Measurements from ENCODE around the gene UCHL5. TPM values are rescaled to one million over a fixed set of nuclear protein-coding genes. Genes with fewer than 3 reads are reported as not detected.

Gene UCHL5
- total and polyA plus RNA-seq, 2 experiments from 2014 or later, result 42.5 to 67.1 TPM

- no peaks in the 10 kb centered on the region for H3K9me3 Mint-ChIP-seq
- peaks cover 8% of the 10 kb centered on the region; the same call in 2 of the 3 replicates for H3K36me3 Mint-ChIP-seq (ENCODE audit: low read depth)
- no peak for TF ChIP-seq CREB1 (CRISPR knock-in tag; IDR thresholded peaks at IDR 0.05; ENCODE audit: low read depth)
- TF ChIP-seq NANOG (IDR thresholded peaks at IDR 0.05; ENCODE audit: borderline replicate concordance), result no peak
- no peak for TF ChIP-seq POLR2AphosphoS5 (IDR thresholded peaks at IDR 0.05; ENCODE audit: low read depth)
- no peak for TF ChIP-seq JUNB (IDR thresholded peaks at IDR 0.05; ENCODE audit: unreplicated experiment)
- TF ChIP-seq STAT1 (IDR thresholded peaks at IDR 0.05; ENCODE audit: unreplicated experiment), result no peak
- TF ChIP-seq ZNF331 (CRISPR knock-in tag; IDR thresholded peaks at IDR 0.05; ENCODE audit: low read depth), result no peak
- TF ChIP-seq, protein P1, sequence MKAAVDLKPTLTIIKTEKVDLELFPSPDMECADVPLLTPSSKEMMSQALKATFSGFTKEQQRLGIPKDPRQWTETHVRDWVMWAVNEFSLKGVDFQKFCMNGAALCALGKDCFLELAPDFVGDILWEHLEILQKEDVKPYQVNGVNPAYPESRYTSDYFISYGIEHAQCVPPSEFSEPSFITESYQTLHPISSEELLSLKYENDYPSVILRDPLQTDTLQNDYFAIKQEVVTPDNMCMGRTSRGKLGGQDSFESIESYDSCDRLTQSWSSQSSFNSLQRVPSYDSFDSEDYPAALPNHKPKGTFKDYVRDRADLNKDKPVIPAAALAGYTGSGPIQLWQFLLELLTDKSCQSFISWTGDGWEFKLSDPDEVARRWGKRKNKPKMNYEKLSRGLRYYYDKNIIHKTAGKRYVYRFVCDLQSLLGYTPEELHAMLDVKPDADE (IDR thresholded peaks at IDR 0.05), result no peak
- TF ChIP-seq ZNF114 (CRISPR knock-in tag; IDR thresholded peaks at IDR 0.05), result no peak
- TF ChIP-seq, protein P2, sequence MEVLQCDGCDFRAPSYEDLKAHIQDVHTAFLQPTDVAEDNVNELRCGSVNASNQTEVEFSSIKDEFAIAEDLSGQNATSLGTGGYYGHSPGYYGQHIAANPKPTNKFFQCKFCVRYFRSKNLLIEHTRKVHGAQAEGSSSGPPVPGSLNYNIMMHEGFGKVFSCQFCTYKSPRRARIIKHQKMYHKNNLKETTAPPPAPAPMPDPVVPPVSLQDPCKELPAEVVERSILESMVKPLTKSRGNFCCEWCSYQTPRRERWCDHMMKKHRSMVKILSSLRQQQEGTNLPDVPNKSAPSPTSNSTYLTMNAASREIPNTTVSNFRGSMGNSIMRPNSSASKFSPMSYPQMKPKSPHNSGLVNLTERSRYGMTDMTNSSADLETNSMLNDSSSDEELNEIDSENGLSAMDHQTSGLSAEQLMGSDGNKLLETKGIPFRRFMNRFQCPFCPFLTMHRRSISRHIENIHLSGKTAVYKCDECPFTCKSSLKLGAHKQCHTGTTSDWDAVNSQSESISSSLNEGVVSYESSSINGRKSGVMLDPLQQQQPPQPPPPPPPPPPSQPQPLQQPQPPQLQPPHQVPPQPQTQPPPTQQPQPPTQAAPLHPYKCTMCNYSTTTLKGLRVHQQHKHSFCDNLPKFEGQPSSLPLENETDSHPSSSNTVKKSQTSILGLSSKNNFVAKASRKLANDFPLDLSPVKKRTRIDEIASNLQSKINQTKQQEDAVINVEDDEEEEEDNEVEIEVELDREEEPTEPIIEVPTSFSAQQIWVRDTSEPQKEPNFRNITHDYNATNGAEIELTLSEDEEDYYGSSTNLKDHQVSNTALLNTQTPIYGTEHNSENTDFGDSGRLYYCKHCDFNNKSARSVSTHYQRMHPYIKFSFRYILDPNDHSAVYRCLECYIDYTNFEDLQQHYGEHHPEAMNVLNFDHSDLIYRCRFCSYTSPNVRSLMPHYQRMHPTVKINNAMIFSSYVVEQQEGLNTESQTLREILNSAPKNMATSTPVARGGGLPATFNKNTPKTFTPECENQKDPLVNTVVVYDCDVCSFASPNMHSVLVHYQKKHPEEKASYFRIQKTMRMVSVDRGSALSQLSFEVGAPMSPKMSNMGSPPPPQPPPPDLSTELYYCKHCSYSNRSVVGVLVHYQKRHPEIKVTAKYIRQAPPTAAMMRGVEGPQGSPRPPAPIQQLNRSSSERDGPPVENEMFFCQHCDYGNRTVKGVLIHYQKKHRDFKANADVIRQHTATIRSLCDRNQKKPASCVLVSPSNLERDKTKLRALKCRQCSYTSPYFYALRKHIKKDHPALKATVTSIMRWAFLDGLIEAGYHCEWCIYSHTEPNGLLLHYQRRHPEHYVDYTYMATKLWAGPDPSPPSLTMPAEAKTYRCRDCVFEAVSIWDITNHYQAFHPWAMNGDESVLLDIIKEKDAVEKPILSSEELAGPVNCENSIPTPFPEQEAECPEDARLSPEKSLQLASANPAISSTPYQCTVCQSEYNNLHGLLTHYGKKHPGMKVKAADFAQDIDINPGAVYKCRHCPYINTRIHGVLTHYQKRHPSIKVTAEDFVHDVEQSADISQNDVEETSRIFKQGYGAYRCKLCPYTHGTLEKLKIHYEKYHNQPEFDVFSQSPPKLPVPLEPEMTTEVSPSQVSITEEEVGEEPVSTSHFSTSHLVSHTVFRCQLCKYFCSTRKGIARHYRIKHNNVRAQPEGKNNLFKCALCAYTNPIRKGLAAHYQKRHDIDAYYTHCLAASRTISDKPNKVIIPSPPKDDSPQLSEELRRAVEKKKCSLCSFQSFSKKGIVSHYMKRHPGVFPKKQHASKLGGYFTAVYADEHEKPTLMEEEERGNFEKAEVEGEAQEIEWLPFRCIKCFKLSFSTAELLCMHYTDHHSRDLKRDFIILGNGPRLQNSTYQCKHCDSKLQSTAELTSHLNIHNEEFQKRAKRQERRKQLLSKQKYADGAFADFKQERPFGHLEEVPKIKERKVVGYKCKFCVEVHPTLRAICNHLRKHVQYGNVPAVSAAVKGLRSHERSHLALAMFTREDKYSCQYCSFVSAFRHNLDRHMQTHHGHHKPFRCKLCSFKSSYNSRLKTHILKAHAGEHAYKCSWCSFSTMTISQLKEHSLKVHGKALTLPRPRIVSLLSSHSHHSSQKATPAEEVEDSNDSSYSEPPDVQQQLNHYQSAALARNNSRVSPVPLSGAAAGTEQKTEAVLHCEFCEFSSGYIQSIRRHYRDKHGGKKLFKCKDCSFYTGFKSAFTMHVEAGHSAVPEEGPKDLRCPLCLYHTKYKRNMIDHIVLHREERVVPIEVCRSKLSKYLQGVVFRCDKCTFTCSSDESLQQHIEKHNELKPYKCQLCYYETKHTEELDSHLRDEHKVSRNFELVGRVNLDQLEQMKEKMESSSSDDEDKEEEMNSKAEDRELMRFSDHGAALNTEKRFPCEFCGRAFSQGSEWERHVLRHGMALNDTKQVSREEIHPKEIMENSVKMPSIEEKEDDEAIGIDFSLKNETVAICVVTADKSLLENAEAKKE (CRISPR knock-in tag; IDR thresholded peaks at IDR 0.05), result no peak
- no peak for TF ChIP-seq EZH2 (IDR thresholded peaks at IDR 0.05; ENCODE audit: low read depth, unreplicated experiment)
- TF ChIP-seq, protein P3, sequence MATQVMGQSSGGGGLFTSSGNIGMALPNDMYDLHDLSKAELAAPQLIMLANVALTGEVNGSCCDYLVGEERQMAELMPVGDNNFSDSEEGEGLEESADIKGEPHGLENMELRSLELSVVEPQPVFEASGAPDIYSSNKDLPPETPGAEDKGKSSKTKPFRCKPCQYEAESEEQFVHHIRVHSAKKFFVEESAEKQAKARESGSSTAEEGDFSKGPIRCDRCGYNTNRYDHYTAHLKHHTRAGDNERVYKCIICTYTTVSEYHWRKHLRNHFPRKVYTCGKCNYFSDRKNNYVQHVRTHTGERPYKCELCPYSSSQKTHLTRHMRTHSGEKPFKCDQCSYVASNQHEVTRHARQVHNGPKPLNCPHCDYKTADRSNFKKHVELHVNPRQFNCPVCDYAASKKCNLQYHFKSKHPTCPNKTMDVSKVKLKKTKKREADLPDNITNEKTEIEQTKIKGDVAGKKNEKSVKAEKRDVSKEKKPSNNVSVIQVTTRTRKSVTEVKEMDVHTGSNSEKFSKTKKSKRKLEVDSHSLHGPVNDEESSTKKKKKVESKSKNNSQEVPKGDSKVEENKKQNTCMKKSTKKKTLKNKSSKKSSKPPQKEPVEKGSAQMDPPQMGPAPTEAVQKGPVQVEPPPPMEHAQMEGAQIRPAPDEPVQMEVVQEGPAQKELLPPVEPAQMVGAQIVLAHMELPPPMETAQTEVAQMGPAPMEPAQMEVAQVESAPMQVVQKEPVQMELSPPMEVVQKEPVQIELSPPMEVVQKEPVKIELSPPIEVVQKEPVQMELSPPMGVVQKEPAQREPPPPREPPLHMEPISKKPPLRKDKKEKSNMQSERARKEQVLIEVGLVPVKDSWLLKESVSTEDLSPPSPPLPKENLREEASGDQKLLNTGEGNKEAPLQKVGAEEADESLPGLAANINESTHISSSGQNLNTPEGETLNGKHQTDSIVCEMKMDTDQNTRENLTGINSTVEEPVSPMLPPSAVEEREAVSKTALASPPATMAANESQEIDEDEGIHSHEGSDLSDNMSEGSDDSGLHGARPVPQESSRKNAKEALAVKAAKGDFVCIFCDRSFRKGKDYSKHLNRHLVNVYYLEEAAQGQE (IDR thresholded peaks at IDR 0.05; ENCODE audit: unreplicated experiment), result no peak
- TF ChIP-seq EZH2phosphoT487 (IDR thresholded peaks at IDR 0.05; ENCODE audit: unreplicated experiment), result no peak
- TF ChIP-seq CTCF (conservative IDR thresholded peaks at IDR 0.05; ENCODE audit: low read depth in 2 of 2), result no peak
- peaks cover 20% of the 10 kb centered on the region for H3K4me1 Mint-ChIP-seq
- H3K27ac Mint-ChIP-seq, result no peak overlapping the region
- H3K27me3 Mint-ChIP-seq (ENCODE audit: insufficient read depth, low read depth, poor library complexity), result no peaks in the 10 kb centered on the region
- no peak overlapping the region for H3K4me3 ChIP-seq
- H3K79me2 ChIP-seq (replicated peaks; ENCODE audit: insufficient read depth), result peaks cover 85% of the 10 kb centered on the region
- H3K36me3 ChIP-seq (ENCODE audit: insufficient read depth), result no peaks in the 10 kb centered on the region
- DNase-seq (ENCODE audit: low spot score) (no peak), ATAC-seq (no peak)
- H3K4me2 ChIP-seq, result no peak overlapping the region
- H3F3A ChIP-seq (replicated peaks; ENCODE audit: low read depth), result no peaks in the 10 kb centered on the region
- no peaks in the 10 kb centered on the region for H3K9me2 ChIP-seq (ENCODE audit: insufficient read depth)
- no peak overlapping the region for H3K4me3 Mint-ChIP-seq
- H3K4me1 ChIP-seq (ENCODE audit: insufficient read depth), result 0 out of 2 replicates have a peak, but pooled peaks cover 17% of the 10 kb centered on the region
- H3K27ac ChIP-seq (ENCODE audit: low read depth), result 0 out of 2 replicates have a peak overlapping the region, but pooled peaks have one; percentile 13
- H2AFZ ChIP-seq, result no peak overlapping the region
- H4K20me1 ChIP-seq (replicated peaks; ENCODE audit: insufficient read depth), result peaks cover 25% of the 10 kb centered on the region; the same call in 1 of the 2 replicates
- no peaks in the 10 kb centered on the region for H3K27me3 ChIP-seq (ENCODE audit: insufficient read depth)
These were observed 7.4 kb upstream of the UCHL5 start for GRCh38 chr1:193066606-193067005.

Measured in GM23338 (cell line).